Myocyte (in vitro differentiated cells): Measurements from ENCODE around the gene SLC15A4. TPM values are rescaled to one million over a fixed set of nuclear protein-coding genes. Genes with fewer than 3 reads are reported as not detected.
"Not testable (repeated sequence)": the region's sequence is repeated elsewhere in the genome, so short reads cannot be mapped to it uniquely, and the experiment has no call there.

Source experiments
- DNase-seq: peaks from one replicate; pipeline ENCODE4 v3.0.0-alpha.2; 2012; ENCODE audit warnings: low read depth
- polyA plus RNA-seq: library from polyadenylated mRNA; unstranded; fragments of >200 nt; gene quantifications from one replicate; pipeline ENCODE4 v1.2.1, GENCODE V29; 2012; ENCODE audit warnings: missing spikeins
- total RNA-seq: library from RNA; depleted of rRNA; stranded (reverse); fragments of >200 nt; gene quantifications from 2 replicates; pipeline ENCODE4 v1.2.3, GENCODE V29; 2014

Gene SLC15A4
- total RNA-seq: 48.6 and 54.4 TPM in 2 replicates
- 36.0 TPM for polyA plus RNA-seq

DNA sequence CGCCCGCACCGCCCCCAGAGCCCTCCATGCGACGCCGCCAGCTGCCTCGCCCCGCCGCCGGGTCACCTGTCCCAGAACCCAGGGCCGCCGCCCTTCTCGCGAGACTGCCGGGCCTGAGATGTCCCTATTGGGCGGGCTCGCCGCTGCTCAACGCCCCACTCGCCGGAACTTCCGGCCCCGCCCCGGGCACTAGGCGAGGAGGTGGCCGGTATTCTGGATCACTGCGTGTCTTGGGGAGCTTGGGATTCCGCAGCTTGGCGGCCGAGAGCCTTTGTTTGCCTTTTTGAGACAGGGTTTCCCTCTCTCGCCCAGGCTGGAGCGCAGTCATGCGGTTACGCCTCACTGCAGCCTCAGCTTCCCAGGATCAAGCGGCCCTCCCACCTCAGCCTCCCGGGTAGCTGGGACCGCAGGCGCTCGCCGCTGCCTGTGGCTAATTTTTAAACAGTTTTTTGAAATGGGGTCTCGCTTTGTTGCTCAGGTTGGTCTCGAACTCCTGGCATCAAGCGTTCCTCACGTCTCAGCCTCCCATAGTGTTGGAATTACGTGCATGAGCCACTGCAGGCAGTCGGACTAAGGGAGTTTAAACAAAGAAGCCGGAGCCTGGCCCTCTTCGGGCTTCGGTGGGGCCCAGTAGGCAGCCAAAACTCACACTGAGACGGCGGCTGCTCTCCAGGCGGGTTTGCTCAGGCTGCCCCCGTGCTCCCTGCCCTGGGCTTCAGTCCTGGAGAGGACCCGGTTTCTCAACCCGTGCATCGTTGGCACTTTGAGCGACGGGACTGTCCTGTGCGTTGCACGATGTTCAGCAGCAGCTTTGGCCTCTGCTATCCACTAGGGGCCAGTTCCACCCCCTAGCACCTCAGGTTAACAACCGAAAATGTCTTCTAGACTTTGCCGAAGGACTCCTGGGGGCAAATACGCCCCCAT, at the start of gene SLC15A4:
Gene SLC15A4 (minus strand): TSS at position 43 of the 924 bp plus-strand sequence. CDS start 15 bp downstream, at position 28.
- peak; percentile 96 for DNase-seq

DNA sequence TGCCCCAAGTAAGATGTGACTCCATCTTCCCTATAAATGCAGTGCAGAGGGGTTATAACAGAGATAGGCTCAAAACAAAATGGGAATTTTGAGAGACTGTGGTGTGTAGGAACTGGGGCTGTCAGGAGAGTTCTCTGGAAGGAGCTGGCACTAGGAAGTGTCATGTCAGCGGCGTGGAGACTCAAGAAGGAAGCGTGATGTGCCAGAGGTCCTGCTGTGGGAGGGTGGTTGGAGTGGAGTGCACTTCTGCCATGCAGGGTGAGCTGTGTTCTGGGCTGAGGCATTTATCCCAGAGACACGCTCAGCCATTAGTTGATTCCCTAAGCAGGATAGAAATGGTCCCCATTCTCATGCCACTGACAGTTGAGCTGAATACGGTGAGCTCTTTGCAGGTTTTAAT, 48.5 kb upstream of the SLC15A4 start:
- no peak for DNase-seq

DNA sequence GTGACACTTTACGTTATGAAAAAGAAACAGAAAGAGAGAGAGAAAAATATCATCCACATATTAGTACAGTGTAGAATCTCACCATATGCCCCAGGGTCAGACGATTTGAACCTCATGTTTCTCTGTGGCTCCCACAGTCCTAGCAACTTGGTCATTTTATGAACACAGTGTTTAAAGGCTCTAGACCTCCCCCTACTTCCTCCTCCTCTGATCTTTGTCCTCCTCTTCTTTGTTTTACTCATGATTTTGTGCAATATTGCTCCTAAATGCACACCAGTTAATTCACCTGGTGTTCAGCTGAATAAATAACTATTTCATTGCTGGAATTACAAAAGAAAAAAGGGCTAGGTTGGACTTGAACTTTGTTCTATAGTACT, 47.7 kb upstream of the SLC15A4 start:
- no peak for DNase-seq

DNA sequence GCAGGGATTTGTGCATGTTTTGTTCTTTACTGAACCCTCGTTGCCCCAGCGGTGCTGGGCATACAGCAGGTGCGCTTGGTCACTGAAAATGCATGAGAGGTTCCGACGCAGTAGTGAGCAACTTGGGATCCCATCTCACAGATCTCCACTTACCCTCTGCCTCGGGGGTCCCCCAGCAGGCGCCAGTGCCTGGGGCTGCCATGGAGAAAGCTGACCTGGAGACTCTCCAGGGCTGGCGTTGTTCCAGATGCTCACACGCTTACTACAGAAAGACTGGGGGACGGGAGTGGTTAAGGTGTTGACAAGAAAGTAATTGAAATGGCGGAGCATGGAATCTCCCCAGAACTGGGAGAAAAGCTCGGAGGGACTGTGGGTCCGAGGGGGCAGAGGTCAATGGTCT, 43.7 kb upstream of the SLC15A4 start:
- DNase-seq: no peak

DNA sequence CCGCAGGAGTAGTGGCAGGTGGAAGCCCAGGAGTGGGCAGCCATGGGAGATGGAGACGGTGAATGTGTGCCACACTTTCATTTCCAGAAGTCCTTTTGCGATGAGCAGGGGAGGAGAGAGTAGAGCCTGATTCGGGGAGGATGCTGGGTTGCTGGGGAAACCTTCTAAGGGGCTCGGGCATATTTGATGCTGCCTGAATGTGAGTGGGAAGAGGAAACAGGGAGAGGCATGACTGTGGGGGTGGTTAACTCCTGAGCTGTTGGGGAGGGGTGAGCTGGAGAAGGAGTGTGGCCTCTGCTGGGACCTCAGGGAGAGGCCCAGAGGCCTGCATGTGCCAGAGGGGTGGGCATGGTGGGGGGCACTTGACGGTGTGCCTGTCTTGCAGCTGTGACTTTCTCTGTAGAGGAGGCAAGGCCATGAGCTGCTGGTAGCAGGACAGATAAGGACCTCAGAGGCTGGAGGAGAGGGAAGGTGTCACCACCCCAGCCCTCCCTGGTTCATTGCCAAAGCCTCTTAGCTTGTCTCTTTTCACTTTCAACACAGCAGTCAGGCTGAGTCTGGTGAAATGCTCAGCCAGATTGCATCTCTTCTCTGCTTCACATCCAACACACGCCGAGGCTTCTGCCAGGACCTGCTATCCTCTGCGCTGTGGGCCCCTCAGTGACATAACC, 40.9 kb upstream of the SLC15A4 start:
- DNase-seq: no peak

DNA sequence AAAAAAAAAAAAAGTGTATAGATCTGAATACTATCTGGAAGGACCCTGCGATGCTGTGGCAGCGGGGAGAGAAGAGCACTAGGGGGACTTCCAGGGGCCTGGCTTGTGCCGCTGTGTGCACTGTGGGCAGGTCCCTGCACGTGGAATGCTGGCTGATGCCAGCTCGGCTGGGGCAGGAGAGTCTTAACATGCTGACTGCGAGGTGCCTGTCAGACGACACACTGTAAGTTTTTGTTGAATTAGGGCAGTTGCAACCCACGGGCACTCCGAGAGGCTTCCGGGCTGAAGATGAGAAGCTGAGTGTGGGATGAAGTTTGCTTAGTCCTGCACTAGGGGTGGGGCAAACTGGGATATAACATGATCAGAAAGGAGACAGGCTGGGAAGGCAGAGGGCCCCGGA, 40.2 kb upstream of the SLC15A4 start:
- no peak for DNase-seq

DNA sequence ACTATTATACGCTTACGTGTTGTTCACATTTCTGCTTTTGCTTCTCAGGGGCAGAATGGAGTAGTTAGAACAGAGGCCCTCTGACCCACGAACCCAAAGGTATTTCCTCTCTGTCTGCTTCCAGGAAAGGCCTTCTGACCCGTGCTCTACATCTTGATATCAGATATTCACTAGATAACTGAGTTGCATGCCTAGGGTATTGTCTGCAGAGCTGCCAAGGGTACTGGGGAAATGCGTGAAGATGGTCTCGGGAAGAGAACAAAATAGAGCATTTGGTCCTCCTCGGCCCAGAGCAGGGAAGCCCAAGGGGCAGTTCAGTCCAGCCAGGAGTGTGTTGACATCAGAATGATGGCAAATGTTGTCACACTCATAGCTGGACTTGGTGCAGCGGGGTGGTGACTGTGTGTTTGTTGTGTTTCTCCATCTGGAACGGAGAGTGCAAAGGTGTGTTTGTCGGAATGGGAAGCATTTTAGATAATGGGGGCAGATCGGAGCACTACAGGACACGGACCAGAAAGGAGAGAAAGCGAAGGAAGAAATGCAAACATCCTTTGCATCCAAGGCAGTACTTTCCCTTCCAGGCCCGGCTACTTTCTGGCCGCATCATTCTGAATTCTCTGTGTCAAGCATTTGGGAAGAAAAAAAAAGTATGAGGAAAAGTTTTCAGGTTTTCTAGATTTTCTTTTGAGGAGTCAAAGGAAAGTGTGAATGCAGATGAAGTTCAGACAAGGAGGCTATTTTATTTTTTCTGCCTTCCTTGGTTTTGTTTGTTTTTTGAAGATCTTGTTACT, 37.7 kb upstream of the SLC15A4 start:
- DNase-seq: no peak

DNA sequence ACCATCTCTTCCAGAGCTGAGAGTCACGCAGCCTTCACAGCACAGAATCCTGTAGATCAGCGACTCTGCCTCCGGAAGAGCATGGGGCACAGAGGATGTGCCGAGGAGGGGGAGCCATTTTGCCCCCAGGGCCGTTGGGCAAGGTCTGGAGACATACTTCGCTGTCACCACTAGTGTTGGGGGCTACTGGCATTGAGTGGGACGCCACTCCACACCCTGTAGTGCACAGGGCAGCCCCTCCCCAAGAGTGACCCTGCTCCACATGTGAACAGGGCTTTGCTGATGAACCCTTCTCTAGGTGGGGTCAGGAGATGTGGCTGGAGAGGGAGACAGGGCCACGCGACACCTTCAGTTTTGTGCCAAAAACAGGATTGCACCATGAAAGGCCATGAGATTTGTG, 35.6 kb upstream of the SLC15A4 start:
- no peak for DNase-seq

DNA sequence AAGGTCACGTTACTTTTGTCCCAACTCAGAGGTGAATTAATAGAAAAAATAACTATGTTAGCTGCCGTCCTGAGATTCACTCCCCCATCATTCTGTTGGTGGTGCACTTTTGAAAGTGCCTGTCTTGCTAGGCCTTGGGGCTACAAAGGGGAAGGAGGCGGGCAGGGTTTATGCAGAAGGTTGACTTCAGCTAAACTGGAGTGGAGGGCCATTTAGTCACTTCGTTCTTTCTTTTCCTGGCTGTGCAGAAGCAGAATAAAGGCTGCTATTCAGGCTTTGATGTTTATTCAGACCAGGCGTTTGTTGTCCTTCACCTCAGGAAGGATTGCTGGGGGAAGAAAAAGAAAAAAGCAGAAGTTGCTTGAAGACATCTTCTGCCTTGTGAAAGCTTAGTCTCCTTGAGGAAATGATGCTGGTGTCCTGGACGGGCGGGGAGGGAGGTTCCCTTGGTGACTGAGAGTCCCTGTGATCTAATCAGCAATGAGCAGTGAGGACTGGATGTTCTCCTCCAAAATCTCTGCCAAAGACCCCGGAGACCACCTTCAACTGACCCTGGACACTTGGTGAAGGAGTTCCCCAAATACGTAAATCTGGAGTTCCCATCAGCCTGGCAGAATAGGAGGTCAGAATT, 33.5 kb upstream of the SLC15A4 start:
- no peak for DNase-seq

DNA sequence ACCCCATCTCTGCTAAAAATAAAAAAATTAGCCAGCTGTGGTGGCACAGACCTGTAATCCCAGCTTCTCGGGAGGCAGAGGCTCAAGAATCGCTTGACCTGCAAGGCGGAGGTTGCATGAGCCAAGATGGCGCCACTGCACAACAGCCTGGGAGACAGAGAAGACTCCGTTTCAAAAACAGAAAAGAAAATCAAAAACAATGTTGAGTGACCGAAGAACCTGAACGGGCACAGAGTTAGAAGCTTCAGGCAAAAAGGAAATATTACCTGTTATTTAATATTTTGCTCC, 33.0 kb upstream of the SLC15A4 start:
- DNase-seq: no peak

DNA sequence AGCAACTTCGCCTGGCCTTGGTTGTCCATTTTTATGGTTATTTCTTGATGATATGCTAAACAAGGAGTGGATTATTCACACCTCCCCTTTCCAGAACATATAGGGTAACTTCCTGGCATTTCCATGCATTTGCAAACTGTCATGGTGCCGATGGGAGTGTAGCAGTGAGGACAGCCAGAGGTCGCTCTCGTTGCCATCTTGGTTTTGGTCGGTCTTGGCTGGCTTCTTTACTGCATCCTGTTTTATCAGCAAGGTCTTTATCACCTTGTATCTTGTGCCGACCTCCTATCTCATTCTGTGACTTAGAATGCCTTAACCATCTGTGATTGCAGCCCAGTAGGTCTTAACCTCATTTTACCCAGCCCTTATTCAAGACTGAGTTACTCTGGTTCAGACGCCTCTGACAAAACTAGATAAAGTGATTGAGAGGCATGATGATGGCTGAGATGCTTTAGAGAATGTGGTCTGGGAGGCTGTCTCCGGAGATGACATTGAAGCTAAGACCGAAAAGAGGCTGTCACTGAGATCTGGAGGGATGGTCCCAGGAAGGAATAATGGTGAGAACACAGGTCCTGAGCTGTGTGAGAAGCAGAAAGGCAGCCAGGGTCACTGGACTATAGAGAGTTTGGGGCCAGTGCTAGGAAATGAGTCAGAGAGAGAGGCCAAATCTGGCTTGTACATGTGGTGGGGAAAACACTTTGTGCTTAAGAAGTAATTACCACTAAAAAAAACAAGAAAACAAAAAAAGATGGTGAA, 32.5 kb upstream of the SLC15A4 start:
- DNase-seq: no peak

DNA sequence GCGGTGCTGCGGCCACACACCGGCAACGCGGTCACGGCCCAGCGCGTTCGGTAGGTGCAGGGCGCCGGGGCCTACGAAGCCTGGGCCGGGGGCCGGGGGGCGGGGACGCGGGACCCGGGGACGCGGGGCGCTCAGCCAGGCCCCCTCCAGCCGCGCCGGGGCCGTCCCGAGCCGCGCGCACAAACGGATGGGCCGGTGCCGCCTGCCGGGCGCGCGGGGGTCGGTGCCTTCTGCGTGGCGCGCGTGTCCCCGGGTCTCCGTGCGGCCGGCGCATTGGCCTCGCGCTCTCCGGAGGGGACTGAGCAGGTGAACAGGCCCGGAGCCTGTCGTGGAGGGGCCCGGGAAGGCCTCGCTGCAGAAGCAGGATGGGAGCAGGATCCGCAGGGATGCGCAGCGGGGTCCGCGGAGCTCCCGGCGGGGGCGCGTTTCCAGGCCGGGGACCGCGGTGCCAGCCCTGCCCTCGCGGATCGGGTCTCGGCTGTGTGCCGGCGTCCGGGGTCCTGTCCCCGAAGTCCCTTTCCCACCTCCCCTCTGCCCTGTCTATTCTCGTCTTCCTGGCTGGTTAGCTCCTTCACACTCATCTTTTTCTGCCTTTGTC, 29.9 kb upstream of the SLC15A4 start:
- no peak for DNase-seq

DNA sequence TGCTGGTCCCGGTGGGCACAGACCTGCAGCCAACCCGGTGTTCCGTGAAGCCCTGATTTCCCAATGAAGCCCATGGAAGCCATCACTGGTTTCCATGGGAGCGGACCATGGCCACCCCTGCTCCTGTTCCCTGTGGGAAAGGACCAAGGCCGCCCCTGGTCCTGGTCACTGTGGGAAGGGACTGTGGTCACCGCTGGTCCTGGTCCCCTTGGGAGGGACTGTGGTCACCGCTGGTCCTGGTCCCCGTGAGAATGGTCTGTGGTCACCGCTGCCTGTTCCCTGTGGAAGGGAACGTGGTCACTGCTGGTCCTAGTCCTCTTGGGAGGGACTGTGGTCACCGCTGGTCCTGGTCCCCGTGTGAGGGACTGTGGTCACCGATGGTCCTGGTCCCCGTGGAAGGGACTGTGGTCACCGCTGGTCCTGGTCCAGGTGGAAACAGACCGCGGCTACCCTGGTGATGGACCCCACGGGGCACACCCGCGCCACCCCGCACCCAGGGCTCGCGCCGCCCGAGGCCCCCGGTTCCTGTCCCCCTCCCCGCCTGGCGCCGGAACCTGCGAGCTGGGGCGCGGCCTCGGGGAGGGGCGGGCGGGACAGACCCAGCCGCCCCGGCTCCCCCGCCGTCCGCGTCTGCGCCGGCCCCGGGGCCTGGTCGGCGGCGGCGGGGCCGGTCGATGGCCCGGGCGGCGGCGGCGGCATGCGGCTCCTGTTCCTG, 29.3 kb upstream of the SLC15A4 start, which contains the start of gene GLT1D1:
Gene GLT1D1 (plus strand): TSS at position 594 of the 715 bp plus-strand sequence. CDS start 104 bp downstream, at position 698.
- DNase-seq: no peak

DNA sequence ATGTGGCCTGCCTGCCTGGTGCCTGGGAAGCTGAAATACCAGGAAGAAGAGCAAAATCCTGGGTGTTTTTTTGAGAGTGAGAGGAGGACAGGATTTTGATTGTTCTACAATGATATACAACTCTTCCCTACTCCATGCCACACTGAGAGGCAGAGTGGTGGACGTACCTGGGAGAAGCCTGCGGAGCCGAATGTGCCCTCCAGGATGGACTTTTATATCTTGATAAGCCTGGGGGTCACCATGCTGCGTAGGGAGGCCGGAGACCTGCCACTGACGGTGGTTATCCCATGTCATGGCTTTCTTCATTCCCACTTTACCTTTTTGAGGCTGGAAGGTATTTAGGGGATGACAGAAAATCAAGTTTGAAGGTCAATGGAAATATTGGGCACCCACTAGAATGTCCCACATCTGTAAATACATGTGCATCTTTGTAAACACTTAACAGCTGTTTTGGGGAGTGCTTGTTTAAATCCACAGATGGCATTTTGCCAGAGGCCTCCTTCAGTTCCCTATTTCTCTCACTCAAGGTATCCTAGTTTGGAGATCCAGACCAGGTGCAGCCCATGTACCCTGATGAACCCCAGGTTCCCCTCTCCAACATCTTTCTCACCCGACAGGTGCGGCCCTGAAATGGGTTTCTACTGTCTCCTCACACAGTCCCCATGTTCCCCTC, 28.4 kb upstream of the SLC15A4 start:
- no peak for DNase-seq

DNA sequence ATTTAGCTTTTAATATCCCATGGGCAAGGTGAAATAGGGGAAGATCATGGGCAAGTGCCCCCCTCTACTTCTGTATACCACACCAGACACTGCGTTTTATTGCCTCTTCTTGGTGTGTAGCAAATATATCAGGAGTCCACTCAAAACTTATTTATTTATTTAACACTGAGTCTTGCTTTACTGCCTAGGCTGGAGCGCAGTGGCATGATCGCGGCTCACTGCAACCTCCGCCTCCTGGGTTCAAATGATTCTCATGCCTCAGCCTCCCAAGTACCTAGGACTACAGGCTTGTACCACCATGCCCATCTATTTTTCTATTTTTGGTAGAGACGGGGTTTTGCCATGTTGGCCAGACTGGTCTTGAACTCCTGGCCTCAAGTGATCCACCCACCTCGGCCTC, 27.7 kb upstream of the SLC15A4 start:
- not testable (repeated sequence) for DNase-seq

DNA sequence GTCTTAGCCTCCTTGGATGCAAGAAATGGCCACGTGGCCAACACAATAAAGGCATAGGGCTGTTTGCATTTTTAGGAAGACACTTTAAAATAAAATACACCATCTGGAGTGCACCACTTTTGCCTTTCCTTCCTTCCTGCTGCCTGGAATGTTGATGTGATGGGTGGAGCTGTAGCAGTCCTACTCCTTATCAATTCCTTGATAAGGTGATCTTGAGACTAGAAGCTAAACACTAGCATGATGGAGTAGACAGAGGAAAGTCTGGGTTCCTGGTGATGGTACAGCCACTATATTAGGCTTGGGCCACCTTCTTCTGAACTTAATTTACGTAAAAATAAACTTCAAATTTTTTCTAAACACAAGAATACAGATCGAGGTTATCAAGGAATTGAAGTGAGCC, 26.6 kb upstream of the SLC15A4 start:
- DNase-seq: no peak

DNA sequence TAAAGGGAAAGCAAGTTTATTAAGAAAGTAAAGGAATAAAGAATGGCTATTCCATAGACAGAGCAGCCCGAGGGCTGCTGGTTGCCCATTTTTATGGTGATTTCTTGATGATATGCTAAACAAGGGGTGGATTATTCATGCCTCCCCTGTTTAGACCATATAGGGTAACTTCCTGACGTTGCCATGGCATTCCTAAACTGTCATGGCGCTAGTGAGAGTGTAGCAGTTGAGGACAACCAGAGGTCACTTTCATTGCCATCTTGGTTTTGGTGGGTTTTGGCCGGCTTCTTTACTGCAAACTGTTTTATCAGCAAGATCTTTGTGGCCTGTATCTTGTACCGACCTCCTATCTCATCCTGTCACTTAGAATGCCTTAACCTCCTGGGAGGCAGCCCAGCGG, 26.0 kb upstream of the SLC15A4 start:
- DNase-seq: not testable (repeated sequence)

DNA sequence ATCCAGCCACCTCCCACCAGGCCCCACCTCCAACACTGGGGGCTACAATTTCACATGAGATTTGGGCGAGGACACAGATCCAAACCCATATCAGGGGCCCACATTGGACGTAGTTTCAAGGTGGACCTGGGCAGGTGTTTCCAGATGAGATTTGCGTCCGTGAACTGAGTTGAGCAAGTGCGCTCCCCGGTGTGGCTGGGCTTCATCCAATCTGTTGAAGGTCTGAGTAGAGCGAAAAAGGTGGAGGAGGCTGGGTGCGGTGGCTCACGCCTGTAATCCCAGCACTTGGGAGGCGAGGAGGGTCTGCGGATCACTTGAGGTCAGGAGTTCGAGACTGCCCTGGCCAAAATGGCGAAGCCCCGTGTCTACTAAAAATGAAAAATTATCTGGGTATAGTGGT, 24.6 kb upstream of the SLC15A4 start:
- DNase-seq: no peak

DNA sequence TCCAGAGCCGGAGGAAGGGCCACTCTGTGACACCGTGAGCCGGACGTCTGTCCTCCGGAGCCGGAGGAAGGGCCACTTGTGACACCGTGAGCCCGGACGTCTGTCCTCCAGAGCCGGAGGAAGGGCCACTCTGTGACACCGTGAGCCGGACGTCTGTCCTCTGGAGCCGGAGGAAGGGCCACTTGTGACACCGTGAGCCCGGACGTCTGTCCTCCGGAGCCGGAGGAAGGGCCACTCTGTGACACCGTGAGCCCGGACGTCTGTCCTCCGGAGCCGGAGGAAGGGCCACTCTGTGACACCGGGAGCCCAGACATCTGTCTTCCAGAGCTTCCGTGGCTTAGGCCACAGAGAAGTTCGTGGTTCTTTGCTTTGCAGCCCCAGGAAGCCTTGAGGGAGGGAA, 22.9 kb upstream of the SLC15A4 start:
- DNase-seq: not testable (repeated sequence)
